Measurements from ENCODE around the gene FGFR2.

GRCh38 chr10:121540732-121541395 lies 57.4 kb downstream of the FGFR2 start:
- TF ChIP-seq, protein P1, sequence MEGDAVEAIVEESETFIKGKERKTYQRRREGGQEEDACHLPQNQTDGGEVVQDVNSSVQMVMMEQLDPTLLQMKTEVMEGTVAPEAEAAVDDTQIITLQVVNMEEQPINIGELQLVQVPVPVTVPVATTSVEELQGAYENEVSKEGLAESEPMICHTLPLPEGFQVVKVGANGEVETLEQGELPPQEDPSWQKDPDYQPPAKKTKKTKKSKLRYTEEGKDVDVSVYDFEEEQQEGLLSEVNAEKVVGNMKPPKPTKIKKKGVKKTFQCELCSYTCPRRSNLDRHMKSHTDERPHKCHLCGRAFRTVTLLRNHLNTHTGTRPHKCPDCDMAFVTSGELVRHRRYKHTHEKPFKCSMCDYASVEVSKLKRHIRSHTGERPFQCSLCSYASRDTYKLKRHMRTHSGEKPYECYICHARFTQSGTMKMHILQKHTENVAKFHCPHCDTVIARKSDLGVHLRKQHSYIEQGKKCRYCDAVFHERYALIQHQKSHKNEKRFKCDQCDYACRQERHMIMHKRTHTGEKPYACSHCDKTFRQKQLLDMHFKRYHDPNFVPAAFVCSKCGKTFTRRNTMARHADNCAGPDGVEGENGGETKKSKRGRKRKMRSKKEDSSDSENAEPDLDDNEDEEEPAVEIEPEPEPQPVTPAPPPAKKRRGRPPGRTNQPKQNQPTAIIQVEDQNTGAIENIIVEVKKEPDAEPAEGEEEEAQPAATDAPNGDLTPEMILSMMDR (IDR thresholded peaks at IDR 0.05; ENCODE audit: poor library complexity, severe bottlenecking), result no peak
- TF ChIP-seq RAD21 (conservative IDR thresholded peaks at IDR 0.05) (no peak), TAF1 (IDR thresholded peaks at IDR 0.05; ENCODE audit: low read depth) (no peak)
